Ureter (tissue), 1 donor: Measurements from ENCODE around the gene SERTAD3. TPM values are rescaled to one million over a fixed set of nuclear protein-coding genes. Genes with fewer than 3 reads are reported as not detected.
"Not testable (repeated sequence)": the region's sequence is repeated elsewhere in the genome, so short reads cannot be mapped to it uniquely, and the experiment has no call there.

Experiments
- DNase-seq: peaks from one replicate; pipeline ENCODE4 v3.0.0-alpha.2; 2020; ENCODE audit warnings: low spot score
- total RNA-seq: library from RNA; stranded (reverse); gene quantifications from one replicate; pipeline ENCODE4 v1.2.4, GENCODE V29; 2023
- donor health status: DM: yes; HTN: yes; CAD: no.

Gene SERTAD3
- total RNA-seq, 1 donor from 2014 or later, result 34.3 TPM

DNA sequence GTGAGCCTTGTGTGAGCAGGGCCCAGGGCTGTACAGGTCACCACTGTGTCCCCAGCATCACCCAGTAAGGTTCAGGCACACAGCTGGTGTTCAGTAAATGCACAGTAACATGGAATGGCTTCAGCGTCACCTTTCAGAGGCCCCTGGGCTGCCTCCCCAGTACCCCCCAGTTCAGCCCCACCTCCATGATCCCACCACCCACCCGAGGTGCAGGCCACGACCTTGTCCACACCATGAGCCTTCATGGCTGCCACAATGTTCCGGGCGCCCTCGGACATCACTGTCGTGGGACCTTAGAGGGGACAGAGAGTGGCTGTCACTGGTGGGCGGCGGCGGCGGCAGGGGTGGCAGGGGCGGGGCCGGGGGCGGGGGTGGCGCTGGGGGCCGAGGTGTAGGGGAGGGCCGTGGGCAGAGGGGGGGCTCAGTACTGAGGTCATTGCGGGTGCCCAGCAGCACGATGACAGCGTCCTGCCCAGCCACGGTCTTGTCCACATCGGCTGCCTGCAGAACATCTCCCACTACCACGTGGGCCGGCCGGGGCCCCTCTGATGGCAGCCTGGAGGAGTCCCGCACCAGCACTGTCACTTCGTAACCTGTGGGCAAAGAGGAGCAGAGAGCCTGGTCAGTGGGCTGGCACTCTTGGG is 13.9 kb upstream of the SERTAD3 start:
- no peak for DNase-seq

DNA sequence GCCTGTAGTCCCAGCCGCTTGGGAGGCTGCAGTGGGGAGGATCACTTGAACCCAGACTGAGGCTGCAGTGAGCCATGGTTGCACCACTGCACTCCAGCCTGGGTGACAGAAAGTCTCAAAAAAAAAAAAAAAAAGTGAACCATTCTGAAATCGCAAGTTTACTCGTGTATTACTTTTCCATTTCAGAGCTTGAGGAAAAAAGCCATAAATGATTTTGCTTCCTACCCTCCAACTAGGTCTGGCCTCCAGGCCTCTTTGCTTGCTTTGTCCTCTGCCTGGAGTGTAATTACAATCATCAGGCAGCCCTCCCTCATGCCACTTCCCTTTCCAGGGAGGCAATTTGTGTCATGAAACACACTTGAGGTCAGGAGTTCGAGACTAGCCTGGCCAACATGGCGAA is 12.9 kb upstream of the SERTAD3 start:
- DNase-seq, result no peak

DNA sequence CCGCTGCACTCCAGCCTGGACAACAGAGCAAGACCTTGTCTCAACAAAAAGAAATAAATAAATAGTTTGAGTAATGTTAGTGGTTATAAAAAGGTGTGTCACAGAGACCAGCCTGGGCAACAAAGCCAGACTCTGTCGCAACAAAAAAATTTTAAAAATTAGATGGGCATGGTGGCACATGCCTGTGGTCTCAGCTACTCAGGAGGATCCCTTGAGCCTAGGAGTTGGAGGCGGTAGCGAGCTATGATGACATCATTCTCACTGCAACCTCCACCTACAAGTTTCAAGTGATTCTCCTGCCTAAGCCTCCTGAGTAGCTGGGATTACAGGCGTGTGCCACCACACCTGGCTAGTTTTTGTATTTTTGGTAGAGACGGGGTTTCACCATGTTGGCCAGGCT is 9.8 kb upstream of the SERTAD3 start:
- DNase-seq, result not testable (repeated sequence)

DNA sequence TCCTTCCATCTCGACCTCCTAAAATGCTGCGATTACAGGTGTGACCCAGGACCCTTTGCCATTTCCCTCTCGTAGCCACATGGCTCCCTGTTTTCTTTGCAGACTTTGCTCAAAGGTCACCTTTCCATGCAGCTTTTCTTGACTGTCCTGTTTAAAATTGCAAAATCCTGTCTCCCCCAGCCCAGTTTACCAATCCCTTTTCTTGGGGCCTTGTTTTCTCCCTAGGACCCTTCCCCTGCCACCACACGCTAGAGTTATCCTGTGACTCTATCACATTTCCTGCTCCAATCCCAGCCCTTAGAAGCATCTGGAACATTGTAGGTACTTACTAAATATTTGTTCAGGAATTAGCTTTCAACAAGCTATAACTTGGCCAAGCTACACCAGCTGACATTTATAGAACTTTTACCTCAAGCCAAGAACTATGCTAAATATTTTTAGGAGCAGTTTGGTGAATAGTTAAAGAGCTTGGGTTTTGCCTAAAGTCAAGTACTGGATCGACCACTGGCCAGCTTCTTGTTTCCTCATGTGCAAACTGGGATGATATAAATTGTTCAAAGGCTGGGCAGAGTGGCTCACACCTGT is 9.1 kb upstream of the SERTAD3 start:
- DNase-seq, result no peak

DNA sequence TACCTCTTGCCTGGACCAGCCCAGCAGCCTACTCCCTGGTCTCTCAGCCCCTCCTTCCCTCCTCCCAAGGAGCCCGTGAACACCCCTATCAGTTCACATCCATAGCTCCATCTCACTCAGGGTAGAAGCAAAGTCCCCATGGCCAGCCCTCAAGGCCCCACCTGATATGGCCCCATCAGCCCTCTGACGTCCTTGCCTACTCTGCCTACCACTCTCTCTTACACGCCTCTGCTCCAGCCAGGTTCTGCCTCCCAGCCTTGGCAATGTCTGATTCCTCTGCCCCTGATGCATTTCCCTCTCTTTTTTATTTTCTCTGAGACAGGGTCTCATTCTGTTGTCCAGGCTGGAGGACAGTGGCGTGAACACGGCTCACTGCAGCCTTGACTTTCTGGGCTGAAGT is 7.9 kb upstream of the SERTAD3 start:
- DNase-seq, result no peak

DNA sequence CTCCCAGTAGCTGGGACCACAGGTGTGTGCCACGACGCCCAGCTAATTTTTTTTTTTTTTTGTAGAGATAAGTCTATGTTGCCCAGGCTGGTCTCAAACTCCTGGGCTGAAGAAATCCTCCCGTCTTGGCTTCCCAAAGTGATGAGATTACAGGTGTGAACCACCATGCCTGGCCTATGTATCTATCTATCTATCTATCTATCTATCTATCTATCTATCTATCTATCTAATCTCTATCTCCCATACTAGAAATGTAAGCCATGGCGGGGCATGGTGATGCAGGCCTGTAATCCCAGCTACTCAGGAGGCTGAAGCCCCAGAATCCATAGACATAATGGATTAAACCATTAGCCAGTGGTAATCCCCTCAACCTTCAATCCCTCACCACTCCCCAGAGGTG is 6.5 kb upstream of the SERTAD3 start:
- DNase-seq, result no peak

DNA sequence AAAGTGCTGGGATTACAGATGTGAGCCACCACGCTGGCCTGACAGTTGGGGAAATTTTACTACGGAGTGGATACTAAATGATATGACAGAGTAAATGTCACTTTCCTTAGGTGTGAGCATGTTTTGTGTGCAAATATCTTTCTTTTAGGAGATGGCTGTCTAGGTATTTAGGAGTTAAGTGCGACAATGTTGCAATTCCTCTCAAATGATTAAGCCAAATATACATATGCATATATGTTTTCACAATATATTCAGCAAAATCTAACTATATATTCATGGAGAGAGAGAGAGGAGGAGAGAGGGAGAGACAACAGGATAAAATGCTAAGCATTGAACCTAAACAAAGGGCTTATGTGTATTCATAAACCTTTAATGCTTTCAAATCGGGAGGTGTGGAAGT is 5.4 kb upstream of the SERTAD3 start:
- no peak for DNase-seq

DNA sequence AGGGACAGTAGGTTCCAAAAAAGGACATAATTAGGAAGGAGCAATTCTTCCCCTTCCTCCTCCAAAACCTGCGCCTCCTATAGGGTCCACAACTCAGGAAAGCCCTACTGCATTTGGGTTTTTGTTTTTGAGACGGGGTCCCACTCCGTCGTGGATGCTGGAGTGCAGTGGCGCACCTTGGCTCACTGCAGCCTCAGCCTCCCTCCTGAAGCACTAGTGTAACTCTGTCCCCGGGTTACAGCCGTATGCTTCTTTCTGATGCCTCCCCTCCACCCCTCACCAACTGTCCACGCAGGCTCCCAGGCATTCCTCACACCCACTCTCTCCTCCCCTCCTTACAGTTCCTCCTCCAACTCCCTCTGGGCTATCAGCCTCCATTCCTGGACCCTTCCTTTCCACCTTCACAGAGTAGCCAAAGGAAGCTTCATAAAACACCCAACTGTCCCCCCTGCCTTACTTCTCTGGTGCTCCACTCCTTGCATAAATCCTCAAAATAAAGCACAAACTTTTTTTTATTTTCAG is 2.2 kb upstream of the SERTAD3 start:
- no peak for DNase-seq

DNA sequence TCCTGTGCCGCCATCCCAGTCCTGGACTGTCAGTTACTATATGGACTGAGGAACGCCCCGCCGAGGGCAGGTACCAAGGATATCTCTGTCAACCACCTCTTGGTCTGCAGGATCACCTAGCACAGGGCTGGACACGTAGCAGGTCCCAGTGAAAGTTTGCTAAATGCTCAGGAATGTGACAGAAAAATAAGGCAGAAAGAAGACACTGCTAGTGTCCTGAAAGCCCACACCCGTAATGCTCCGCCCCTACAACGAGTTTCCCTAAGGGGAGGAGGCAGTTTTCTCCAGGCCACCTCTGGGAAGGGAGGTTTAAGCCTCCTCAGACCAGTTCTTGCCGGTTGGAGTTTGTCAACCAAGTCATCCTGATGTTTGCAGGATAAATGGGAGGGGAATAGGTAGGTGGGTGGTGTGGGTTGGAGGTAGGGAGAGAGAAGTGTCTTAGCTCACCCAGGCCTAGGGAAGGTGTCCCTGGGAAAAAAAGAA is 1.7 kb upstream of the SERTAD3 start:
- no peak for DNase-seq

DNA sequence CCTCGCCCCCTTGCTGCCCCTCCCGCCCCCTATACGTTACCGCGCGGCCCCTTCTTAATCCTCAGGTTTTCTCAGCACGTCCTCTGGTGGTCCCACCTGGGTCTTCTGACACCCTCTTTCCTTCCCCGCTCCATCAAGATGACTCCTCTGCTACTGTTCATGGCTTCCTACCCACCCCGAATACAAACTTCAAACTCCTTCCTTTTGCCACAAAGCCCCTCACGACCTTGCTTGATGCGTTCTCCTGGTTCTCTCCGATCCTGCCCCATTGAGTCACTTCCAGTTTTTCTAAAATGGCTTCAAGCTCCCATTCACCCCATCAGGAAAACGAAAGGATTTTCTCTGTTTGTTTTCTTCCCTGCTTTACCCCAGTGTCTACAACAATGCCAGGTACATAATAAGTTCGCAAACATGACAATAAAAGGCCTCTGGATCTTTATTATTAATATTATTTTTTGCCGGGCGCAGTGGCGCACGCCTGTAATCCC is 734 bp upstream of the SERTAD3 start:
- DNase-seq, result no peak

DNA sequence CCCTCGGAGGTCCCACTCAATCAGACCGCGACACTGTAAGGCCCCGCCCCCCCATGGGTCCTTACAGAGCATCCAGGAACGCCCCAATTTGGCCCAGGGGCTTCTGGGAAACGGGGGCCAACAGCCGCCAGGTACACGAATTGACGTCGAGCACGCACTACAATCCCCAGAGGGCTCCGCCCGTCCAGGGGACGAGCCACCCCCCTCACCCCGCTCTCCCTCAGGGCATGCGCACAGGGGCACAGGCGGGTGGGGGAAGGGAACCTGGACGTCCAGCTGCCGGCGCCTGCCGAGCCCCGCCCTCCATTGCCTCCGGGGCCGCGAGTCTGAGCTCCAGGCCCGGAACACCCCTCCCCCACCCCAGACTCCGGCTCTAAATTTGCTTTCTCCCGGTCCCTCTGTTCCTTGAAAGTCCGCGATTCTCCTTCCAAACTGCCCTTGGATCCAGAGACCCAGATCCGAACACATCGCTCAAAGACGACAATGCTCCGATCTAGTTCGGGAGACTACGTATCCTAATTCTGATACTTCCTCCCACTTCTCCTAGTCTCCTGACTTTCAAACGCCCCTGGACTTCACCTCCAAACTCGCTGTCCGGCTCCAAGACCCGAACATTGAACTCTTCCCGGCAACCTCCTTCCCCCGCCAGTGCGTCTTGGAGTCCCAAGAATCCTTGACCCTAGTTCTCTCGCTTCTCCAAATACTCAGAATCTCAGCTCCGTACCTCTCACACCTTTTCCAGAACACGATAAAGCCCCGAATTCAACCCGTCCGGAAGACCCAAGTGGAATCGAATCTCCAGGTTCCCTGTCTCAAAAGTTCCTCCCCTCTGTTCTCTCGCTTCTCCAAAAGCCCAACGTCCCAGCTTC is 770 bp downstream of the SERTAD3 start:
- peak; percentile 100 for DNase-seq

DNA sequence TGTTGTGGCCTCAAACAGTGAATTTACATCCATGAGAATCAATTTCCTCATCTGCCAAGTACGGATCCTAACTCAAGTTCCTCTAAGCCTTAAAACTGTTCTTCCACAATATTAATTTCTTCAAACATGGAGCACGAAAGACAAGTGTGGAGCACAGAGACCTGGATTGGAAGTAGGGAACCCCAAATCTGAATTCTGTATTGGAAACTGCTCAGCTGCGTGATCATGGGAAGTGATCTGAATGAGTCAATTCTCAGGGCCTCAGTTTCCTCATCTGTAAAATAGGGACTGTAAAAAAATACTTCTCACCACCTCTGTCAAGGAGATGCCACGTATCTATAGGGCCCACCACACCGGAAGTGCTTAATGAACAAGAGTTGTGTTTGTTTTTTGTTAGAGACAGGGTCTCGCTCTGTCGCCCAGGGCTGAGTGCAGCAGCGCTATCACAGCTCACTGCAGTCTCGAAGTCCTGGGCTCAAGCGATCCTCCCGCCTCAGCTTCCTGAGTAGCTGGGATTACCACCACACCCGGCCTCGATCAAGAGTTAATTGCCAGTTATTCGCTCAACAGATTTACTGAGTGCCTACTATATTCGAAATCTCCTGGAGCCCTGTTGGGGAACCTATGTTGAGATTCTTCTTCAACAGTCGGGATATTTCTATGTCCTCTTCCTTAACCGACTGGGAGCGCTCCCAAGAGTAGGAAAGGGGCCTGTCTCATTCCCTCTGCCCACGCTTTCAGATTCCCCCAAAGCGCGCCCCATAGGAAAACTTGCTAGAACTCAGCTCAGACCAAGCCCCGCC is 1.6 kb downstream of the SERTAD3 start:
- no peak for DNase-seq

DNA sequence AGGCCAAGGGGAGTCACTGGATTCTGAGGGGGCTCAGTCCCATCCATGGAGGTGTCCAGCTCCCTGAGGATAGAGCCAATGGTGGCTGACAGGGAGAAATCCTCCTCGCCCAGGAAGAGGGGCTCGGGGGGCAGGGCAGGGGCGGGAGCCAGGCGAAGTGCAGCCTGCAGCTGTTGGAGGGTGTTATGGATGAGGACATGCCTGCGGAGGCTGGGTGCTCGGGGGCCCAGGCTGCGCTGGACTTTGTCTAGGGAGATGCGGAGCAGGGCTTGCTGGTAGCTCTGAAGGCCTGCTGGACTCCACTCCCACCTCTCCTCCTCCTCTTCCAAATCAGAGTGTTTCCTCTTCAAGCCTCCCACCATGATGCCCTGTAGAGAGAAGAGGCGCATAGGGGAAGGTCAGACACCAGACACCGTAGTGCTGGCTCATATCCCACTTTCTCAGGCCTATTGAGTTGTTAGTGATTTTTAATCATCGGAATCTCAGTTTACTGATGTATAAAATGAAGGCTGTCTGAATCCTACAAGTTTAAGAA is 2.3 kb downstream of the SERTAD3 start:
- no peak for DNase-seq

DNA sequence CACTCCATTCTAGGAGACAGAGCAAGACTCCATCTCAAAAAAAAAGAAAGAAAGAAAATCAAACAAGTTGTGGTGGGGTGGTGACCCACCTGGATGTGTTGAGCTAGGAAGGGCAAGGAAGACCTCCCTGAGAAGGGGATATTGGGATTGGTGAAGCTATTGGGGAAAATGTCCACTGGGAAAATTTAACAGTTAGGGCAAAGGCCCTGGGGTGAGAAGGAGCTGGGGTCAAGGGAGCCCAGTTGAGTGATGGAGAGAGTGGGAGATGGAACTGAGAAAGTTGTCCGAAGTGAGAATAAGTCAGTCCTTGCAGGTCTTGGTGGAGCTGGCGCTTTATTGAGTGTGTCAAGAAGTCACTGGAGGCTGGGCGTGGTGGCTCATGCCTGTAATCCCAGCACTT is 5.9 kb downstream of the SERTAD3 start:
- DNase-seq, result no peak

DNA sequence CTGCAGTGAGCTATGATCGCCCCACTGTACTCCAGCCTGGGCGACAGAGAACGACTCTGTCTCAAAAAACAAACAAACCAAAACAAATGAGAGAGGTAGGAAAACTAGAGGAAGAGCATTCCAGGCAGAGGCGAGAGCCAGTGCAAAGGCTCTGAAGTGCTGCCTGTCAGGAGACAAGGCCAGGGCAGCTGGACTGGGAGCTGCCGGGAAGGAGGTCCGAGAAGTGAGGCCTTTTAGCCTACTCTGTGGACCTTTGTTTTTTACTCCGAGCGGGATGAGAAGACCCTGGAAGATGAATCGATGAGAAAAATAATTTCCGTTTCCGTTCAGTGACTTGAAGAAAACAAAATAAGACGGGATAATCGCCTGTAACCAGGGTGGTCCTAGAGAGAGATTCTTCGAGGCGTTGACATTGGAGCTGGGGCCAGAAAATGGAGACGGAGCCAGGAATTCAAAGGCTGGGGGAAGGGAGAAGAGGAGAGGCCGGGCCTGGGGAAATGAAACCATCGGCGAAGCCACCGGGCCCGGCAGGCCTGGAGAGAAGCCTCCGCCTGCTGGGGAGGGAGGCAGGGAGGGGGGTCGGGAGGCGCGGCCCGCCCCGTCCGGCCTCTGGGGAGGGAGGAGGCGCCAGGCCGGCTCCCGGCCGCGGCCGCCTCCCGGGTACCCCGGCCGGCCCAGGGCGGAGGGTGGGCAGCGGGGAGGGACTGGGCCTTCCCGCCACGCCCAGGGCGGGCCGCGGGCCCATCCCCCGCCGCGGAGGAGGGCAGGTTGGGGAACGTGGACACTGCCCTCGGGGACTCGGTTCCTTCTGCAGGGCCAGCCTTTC is 10.5 kb downstream of the SERTAD3 start:
- peak; percentile 91 for DNase-seq

DNA sequence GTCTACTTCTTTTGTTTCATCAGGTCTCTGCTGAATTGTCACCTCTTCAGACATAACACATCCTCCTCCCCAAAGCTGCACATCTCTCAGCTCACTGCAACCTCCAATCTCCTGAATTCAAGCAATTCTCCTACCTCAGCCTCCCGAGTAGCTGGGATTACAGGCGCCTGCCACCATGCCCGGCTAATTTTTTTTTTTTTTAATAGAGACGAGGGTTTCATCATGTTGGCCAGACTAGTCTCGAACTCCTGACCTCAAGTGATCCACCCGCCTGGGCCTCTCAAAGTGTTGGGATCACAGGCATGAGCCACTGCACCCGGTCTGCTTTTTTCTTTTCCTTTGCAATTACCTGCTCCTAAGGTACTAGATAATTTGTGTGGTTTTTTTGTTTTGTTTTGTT is 11.4 kb downstream of the SERTAD3 start:
- not testable (repeated sequence) for DNase-seq

DNA sequence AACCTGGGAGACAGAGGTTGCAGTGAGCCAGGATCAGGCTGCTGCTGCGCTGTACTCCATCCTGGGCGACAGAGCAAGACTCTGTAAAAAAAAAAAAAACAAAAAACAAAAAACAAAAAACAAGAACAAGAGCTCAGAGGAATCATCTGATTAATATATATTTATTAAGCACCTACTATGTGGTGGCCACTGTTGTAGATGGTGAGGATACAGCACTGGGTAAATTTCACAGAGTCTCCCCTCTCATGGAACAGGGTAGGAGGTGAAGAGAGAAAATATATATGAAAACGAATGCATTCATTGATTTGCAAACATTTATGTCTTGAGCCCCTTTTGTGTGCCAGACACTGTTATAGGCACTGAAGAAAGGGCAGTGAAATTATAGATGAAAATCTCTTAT is 12.4 kb downstream of the SERTAD3 start:
- no peak for DNase-seq

DNA sequence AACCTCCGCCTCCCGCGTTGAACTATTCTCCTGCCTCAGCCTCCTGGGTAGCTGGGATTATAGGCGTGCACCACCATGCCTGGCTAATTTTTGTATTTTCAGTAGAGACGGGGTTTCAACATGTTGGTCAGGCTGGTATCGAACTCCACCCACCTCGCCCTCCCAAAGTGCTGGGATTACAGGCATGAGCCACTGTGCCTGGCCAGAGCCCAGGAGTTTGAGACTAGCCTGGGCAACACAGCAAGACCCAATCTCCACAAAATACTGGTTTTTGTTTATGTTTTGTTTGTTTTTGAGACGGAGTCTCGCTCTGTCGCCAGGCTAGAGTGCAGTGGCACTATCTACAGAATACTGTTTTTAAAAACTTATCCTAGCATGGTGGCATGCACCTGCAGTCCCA is 13.9 kb downstream of the SERTAD3 start:
- not testable (repeated sequence) for DNase-seq

DNA sequence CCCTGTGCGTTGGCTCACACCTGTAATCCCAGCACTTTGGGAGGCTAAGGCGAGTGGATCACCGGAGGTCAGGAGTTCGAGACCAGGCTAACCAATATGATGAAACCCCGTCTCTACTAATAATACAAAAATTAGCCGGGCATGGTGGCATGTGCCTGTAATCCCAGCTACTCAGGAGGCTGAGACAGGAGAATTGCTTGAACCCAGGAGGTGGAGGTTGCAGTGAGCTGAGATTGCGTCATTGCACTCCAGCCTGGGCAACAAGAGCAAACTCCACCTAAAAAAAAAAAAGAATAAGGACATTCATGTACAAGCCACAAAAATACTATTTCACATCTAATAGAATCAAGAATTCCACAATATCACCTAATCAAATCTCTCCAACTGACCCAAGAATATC is 15.9 kb downstream of the SERTAD3 start:
- DNase-seq, result not testable (repeated sequence)
